Measurements from ENCODE around the gene KRT85. TPM values are rescaled to one million over a fixed set of nuclear protein-coding genes. Genes with fewer than 3 reads are reported as not detected.

Gene KRT85
- total RNA-seq, 1 experiment from 2014 or later, result not detected

GRCh38 chr12:52390739-52391617 is 23.7 kb upstream of the KRT85 start:
- H3K27me3 ChIP-seq (ENCODE audit: low read length), result no peaks in the 10 kb centered on the region
- no peaks in the 10 kb centered on the region for H3K79me2 ChIP-seq (ENCODE audit: low read length)
- peak; percentile 70 for DNase-seq
- no peaks in the 10 kb centered on the region for H3K36me3 ChIP-seq (ENCODE audit: insufficient read depth, low read length)
- H3K9me3 ChIP-seq (ENCODE audit: low read length), result no peaks in the 10 kb centered on the region
- no peaks in the 10 kb centered on the region for H4K20me1 ChIP-seq (ENCODE audit: insufficient read depth, low read depth, low read length)
- H2AFZ ChIP-seq (ENCODE audit: low read length), result no peak overlapping the region
- no peak overlapping the region for H3K27ac ChIP-seq (ENCODE audit: low read length)
- H3K9ac ChIP-seq (ENCODE audit: low read length), result no peak overlapping the region
- H3K9me2 ChIP-seq (replicated peaks; ENCODE audit: insufficient read depth, low read length), result no peaks in the 10 kb centered on the region
- peaks cover 23% of the 10 kb centered on the region for H3K4me1 ChIP-seq (ENCODE audit: low read length)
- H3K4me2 ChIP-seq (ENCODE audit: low read depth, low read length, poor library complexity, severe bottlenecking), result no peak overlapping the region
- no peak overlapping the region for H3K4me3 ChIP-seq (ENCODE audit: low read length)

- no peak overlapping the region for H3K27ac ChIP-seq (ENCODE audit: low read length)
- H3K36me3 ChIP-seq (ENCODE audit: insufficient read depth, low read length), result no peaks in the 10 kb centered on the region
- H3K4me3 ChIP-seq (ENCODE audit: low read length), result no peak overlapping the region
- no peak overlapping the region for H3K4me2 ChIP-seq (ENCODE audit: low read depth, low read length, poor library complexity, severe bottlenecking)
- no peaks in the 10 kb centered on the region for H3K9me3 ChIP-seq (ENCODE audit: low read length)
- no peak overlapping the region for H2AFZ ChIP-seq (ENCODE audit: low read length)
- H3K9ac ChIP-seq (ENCODE audit: low read length), result no peak overlapping the region
- H3K4me1 ChIP-seq (ENCODE audit: low read length), result peaks cover 23% of the 10 kb centered on the region
- no peaks in the 10 kb centered on the region for H3K79me2 ChIP-seq (ENCODE audit: low read length)
- H3K9me2 ChIP-seq (replicated peaks; ENCODE audit: insufficient read depth, low read length), result no peaks in the 10 kb centered on the region
- no peak for DNase-seq
- no peaks in the 10 kb centered on the region for H3K27me3 ChIP-seq (ENCODE audit: low read length)
- H4K20me1 ChIP-seq (ENCODE audit: insufficient read depth, low read depth, low read length), result no peaks in the 10 kb centered on the region
These were observed 22.3 kb upstream of the KRT85 start for GRCh38 chr12:52389313-52390207.

DNA sequence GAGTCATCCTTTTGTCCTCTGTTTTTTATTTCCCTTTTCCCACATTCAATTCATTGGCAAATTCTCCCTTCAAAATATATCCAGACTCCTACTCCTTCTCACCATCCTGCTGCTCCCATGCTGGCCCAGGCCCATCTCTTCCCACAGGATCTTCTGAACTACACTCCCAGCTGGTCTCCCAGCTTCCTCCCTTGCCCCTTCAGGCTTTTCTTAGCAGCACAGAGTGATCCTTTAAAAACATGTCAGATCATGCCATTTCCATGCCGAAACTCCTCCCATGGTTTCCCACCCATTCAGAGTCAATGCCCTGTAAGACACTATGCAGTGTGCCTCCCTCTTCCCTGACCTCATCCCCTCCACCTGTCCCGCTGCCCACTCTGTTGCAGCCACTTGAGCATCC is 20.6 kb upstream of the KRT85 start:
- H3K4me2 ChIP-seq (ENCODE audit: low read depth, low read length, poor library complexity, severe bottlenecking), result no peak overlapping the region

DNA sequence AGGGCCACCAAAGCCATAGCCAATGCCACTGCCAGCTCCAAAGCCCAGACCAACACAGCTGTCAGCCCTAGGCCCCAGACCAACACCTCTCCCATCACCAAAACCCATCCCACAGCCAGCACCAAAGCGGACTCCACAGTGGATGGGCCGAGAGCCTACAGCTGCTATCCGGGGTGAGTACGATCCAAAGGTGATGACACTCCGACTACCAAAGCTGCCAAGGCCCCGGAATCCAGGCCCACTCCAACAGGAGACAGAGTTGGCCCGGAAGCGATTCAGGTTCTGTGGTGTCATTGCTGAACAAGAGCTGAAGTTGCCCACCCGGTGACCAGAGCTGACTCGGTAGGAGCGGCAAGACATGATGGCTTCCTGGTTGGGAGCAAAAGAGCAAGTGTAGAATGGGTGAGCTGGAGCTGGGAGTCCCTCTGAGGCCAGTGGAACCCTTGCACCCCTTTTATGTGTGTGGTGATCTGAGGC is 18.0 kb upstream of the KRT85 start, which contains the start of gene KRT84:
Gene KRT84 (minus strand): TSS at position 427 of the 477 bp plus-strand sequence. CDS start 67 bp downstream, at position 360.
- Histone ChIP-seq H2AFZ (ENCODE audit: low read length) (no peak within 1 kb of the TSS), H3K4me2 (ENCODE audit: low read depth, low read length, poor library complexity, severe bottlenecking) (no peak within 1 kb of the TSS), H3K4me1 (ENCODE audit: low read length) (no peaks in the 10 kb centered on the region), H3K9me3 (ENCODE audit: low read length) (no peaks in the 10 kb centered on the region), H3K27me3 (ENCODE audit: low read length) (no peaks in the 10 kb centered on the region), H4K20me1 (ENCODE audit: insufficient read depth, low read depth, low read length) (no peaks in the 10 kb centered on the region), H3K79me2 (ENCODE audit: low read length) (no peaks in the 10 kb centered on the region), H3K36me3 (ENCODE audit: insufficient read depth, low read length) (no peaks in the 10 kb centered on the region), H3K9ac (ENCODE audit: low read length) (no peak within 1 kb of the TSS), H3K27ac (ENCODE audit: low read length) (no peak within 1 kb of the TSS), H3K4me3 (ENCODE audit: low read length) (no peak within 1 kb of the TSS), H3K9me2 (replicated peaks; ENCODE audit: insufficient read depth, low read length) (no peaks in the 10 kb centered on the region)
- DNase-seq, result no peak

More for the DNA sequence above, 20.6 kb upstream of the KRT85 start:
- H3K9me3 ChIP-seq (ENCODE audit: low read length), result no peaks in the 10 kb centered on the region
- H3K27ac ChIP-seq (ENCODE audit: low read length), result no peak overlapping the region
- no peak overlapping the region for H3K4me3 ChIP-seq (ENCODE audit: low read length)
- peaks cover 11% of the 10 kb centered on the region for H3K4me1 ChIP-seq (ENCODE audit: low read length)
- no peak for DNase-seq
- no peaks in the 10 kb centered on the region for H3K36me3 ChIP-seq (ENCODE audit: insufficient read depth, low read length)
- no peaks in the 10 kb centered on the region for H4K20me1 ChIP-seq (ENCODE audit: insufficient read depth, low read depth, low read length)
- no peak overlapping the region for H3K9ac ChIP-seq (ENCODE audit: low read length)
- no peak overlapping the region for H2AFZ ChIP-seq (ENCODE audit: low read length)
- H3K27me3 ChIP-seq (ENCODE audit: low read length), result no peaks in the 10 kb centered on the region
- no peaks in the 10 kb centered on the region for H3K9me2 ChIP-seq (replicated peaks; ENCODE audit: insufficient read depth, low read length)
- no peaks in the 10 kb centered on the region for H3K79me2 ChIP-seq (ENCODE audit: low read length)

GRCh38 chr12:52383331-52383730 is 16.1 kb upstream of the KRT85 start:
- Histone ChIP-seq H3K9me2 (replicated peaks; ENCODE audit: insufficient read depth, low read length) (no peaks in the 10 kb centered on the region), H3K27ac (ENCODE audit: low read length) (no peak overlapping the region), H3K36me3 (ENCODE audit: insufficient read depth, low read length) (no peaks in the 10 kb centered on the region), H2AFZ (ENCODE audit: low read length) (no peak overlapping the region), H3K4me1 (ENCODE audit: low read length) (no peaks in the 10 kb centered on the region), H3K9me3 (ENCODE audit: low read length) (no peaks in the 10 kb centered on the region), H3K4me2 (ENCODE audit: low read depth, low read length, poor library complexity, severe bottlenecking) (no peak overlapping the region), H3K9ac (ENCODE audit: low read length) (no peak overlapping the region), H3K27me3 (ENCODE audit: low read length) (no peaks in the 10 kb centered on the region), H3K4me3 (ENCODE audit: low read length) (no peak overlapping the region), H3K79me2 (ENCODE audit: low read length) (no peaks in the 10 kb centered on the region), H4K20me1 (ENCODE audit: insufficient read depth, low read depth, low read length) (no peaks in the 10 kb centered on the region)
- no peak for DNase-seq

- H2AFZ ChIP-seq (ENCODE audit: low read length), result no peak overlapping the region
- no peaks in the 10 kb centered on the region for H3K4me1 ChIP-seq (ENCODE audit: low read length)
- no peak overlapping the region for H3K9ac ChIP-seq (ENCODE audit: low read length)
- no peak overlapping the region for H3K4me3 ChIP-seq (ENCODE audit: low read length)
- H3K27me3 ChIP-seq (ENCODE audit: low read length), result no peaks in the 10 kb centered on the region
- H3K9me3 ChIP-seq (ENCODE audit: low read length), result no peaks in the 10 kb centered on the region
- no peaks in the 10 kb centered on the region for H3K9me2 ChIP-seq (replicated peaks; ENCODE audit: insufficient read depth, low read length)
- DNase-seq, result no peak
- no peak overlapping the region for H3K4me2 ChIP-seq (ENCODE audit: low read depth, low read length, poor library complexity, severe bottlenecking)
- no peaks in the 10 kb centered on the region for H3K79me2 ChIP-seq (ENCODE audit: low read length)
- no peak overlapping the region for H3K27ac ChIP-seq (ENCODE audit: low read length)
- no peaks in the 10 kb centered on the region for H4K20me1 ChIP-seq (ENCODE audit: insufficient read depth, low read depth, low read length)
- no peaks in the 10 kb centered on the region for H3K36me3 ChIP-seq (ENCODE audit: insufficient read depth, low read length)
These were observed 15.6 kb upstream of the KRT85 start for GRCh38 chr12:52382854-52383253.

DNA sequence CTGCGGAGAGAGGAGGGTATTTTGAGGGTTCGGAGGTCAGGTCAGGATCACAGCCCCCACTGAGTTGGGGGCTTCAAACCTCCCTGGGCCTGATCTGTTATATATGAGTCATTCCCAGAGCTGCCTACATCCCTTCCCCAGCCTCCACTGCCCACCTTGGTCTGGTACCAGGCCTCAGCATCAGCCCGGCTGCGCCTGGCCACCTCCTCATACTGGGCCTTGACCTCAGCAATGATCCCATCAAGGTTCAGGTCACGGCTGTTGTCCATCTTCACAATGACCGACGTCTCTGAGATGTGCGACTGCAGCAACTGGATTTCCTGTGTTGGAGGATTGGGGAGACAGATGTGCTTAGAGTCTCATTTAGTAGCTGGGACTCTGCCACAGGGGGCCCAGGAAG is 13.9 kb upstream of the KRT85 start:
- H3K4me3 ChIP-seq (ENCODE audit: low read length), result no peak overlapping the region
- DNase-seq, result no peak
- H3K36me3 ChIP-seq (ENCODE audit: insufficient read depth, low read length), result no peaks in the 10 kb centered on the region
- no peaks in the 10 kb centered on the region for H3K27me3 ChIP-seq (ENCODE audit: low read length)
- no peaks in the 10 kb centered on the region for H3K79me2 ChIP-seq (ENCODE audit: low read length)
- H3K4me2 ChIP-seq (ENCODE audit: low read depth, low read length, poor library complexity, severe bottlenecking), result no peak overlapping the region
- no peaks in the 10 kb centered on the region for H3K9me2 ChIP-seq (replicated peaks; ENCODE audit: insufficient read depth, low read length)
- H3K9me3 ChIP-seq (ENCODE audit: low read length), result no peaks in the 10 kb centered on the region
- no peak overlapping the region for H3K27ac ChIP-seq (ENCODE audit: low read length)
- no peak overlapping the region for H3K9ac ChIP-seq (ENCODE audit: low read length)
- H3K4me1 ChIP-seq (ENCODE audit: low read length), result no peaks in the 10 kb centered on the region
- H2AFZ ChIP-seq (ENCODE audit: low read length), result no peak overlapping the region
- H4K20me1 ChIP-seq (ENCODE audit: insufficient read depth, low read depth, low read length), result no peaks in the 10 kb centered on the region

- H3K9me3 ChIP-seq (ENCODE audit: low read length), result no peaks in the 10 kb centered on the region
- no peak overlapping the region for H3K4me3 ChIP-seq (ENCODE audit: low read length)
- no peak overlapping the region for H3K27ac ChIP-seq (ENCODE audit: low read length)
- no peaks in the 10 kb centered on the region for H3K4me1 ChIP-seq (ENCODE audit: low read length)
- H3K79me2 ChIP-seq (ENCODE audit: low read length), result no peaks in the 10 kb centered on the region
- H2AFZ ChIP-seq (ENCODE audit: low read length), result no peak overlapping the region
- no peaks in the 10 kb centered on the region for H3K9me2 ChIP-seq (replicated peaks; ENCODE audit: insufficient read depth, low read length)
- H4K20me1 ChIP-seq (ENCODE audit: insufficient read depth, low read depth, low read length), result no peaks in the 10 kb centered on the region
- H3K4me2 ChIP-seq (ENCODE audit: low read depth, low read length, poor library complexity, severe bottlenecking), result no peak overlapping the region
- no peaks in the 10 kb centered on the region for H3K27me3 ChIP-seq (ENCODE audit: low read length)
- H3K9ac ChIP-seq (ENCODE audit: low read length), result no peak overlapping the region
- DNase-seq, result peak; percentile 63
- no peaks in the 10 kb centered on the region for H3K36me3 ChIP-seq (ENCODE audit: insufficient read depth, low read length)
These were observed 13.0 kb upstream of the KRT85 start for GRCh38 chr12:52380271-52380694.

Data from Karpas-422 (cell line).